Measurements from ENCODE around the gene RETSAT. TPM values are rescaled to one million over a fixed set of nuclear protein-coding genes. Genes with fewer than 3 reads are reported as not detected.

The RETSAT gene
- total RNA-seq, 1 donor from 2014 or later = 34.1 TPM

DNA sequence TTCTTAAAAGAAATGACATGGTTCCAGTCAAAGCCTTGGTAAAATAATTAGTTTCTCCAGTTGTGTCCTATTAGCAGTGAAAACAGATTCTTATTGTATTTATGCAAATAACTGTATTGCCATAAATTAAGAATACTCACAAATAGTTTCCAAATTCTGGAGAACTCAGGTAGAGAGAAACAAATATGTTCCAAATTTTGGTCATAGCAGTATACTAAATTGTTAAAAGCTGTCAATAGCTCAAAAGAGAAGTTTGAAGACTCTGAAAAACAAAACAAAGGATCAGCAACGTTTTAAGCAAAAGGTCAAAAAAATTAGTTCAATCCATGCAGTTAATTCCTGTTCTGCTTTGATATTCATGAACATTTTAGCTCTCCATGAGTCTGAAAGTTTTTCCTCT, 25.7 kb upstream of the RETSAT start:
- H3K27ac Mint-ChIP-seq (ENCODE audit: unreplicated experiment) = no peak overlapping the region
- DNase-seq (ENCODE audit: extremely low spot score, unreplicated experiment) = no peak
- H3K4me1 Mint-ChIP-seq (ENCODE audit: unreplicated experiment) = no peaks in the 10 kb centered on the region
- no peaks in the 10 kb centered on the region for H3K27me3 Mint-ChIP-seq (ENCODE audit: unreplicated experiment)
- TF ChIP-seq, protein P1, sequence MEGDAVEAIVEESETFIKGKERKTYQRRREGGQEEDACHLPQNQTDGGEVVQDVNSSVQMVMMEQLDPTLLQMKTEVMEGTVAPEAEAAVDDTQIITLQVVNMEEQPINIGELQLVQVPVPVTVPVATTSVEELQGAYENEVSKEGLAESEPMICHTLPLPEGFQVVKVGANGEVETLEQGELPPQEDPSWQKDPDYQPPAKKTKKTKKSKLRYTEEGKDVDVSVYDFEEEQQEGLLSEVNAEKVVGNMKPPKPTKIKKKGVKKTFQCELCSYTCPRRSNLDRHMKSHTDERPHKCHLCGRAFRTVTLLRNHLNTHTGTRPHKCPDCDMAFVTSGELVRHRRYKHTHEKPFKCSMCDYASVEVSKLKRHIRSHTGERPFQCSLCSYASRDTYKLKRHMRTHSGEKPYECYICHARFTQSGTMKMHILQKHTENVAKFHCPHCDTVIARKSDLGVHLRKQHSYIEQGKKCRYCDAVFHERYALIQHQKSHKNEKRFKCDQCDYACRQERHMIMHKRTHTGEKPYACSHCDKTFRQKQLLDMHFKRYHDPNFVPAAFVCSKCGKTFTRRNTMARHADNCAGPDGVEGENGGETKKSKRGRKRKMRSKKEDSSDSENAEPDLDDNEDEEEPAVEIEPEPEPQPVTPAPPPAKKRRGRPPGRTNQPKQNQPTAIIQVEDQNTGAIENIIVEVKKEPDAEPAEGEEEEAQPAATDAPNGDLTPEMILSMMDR (IDR thresholded peaks at IDR 0.05) = no peak
- no peaks in the 10 kb centered on the region for H3K9me3 Mint-ChIP-seq (ENCODE audit: unreplicated experiment)
- no peak overlapping the region for H3K4me3 Mint-ChIP-seq (ENCODE audit: unreplicated experiment)
- H3K36me3 Mint-ChIP-seq (ENCODE audit: unreplicated experiment) = peaks cover 45% of the 10 kb centered on the region

DNA sequence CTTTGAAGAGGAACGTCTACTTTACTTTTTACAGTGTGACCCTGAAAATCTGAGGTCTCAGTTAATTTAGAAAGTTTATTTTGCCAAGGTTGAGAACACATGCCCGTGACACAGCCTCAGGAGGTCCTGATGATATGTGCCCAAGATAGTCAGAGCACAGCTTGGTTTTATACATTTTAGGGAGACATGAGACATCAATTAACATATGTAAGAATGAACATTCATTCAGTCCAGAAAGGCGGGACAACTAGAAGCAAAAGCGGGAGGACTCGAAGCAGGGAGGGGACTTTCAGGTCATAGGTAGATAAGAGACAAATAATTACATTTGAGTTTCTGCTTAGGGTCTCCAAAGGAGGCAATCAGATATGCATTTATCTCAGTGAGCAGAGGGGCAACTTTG, 23.9 kb upstream of the RETSAT start:
- H3K9me3 Mint-ChIP-seq (ENCODE audit: unreplicated experiment) = peaks cover 4% of the 10 kb centered on the region
- H3K4me3 Mint-ChIP-seq (ENCODE audit: unreplicated experiment) = no peak overlapping the region
- H3K36me3 Mint-ChIP-seq (ENCODE audit: unreplicated experiment) = peaks cover 46% of the 10 kb centered on the region
- H3K4me1 Mint-ChIP-seq (ENCODE audit: unreplicated experiment) = no peaks in the 10 kb centered on the region
- no peak overlapping the region for H3K27ac Mint-ChIP-seq (ENCODE audit: unreplicated experiment)
- no peak for DNase-seq (ENCODE audit: extremely low spot score, unreplicated experiment)
- no peaks in the 10 kb centered on the region for H3K27me3 Mint-ChIP-seq (ENCODE audit: unreplicated experiment)
- TF ChIP-seq, protein P1 (IDR thresholded peaks at IDR 0.05) = no peak

DNA sequence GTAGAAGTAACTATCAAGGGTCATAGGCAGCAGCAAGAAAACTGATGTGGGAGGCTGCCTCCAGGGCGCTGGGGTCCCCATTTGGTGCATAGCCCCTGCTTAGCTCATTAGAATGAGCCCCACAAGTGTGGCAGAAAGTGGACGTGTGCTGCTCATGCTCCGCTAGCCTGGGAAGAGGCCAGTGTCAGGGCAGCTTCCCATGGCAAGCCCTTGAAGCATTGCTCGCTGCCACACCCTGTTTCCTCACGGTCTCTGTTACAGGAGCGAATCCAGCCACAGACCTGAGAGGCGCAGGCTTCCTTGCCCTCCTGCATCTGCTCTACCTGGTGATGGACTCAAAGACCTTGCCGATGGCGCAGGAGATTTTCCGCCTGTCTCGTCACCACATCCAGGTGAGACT, 22.8 kb upstream of the RETSAT start:
- Mint-ChIP-seq H3K4me3 (ENCODE audit: unreplicated experiment) (no peak overlapping the region), H3K27ac (ENCODE audit: unreplicated experiment) (no peak overlapping the region), H3K4me1 (ENCODE audit: unreplicated experiment) (no peaks in the 10 kb centered on the region), H3K27me3 (ENCODE audit: unreplicated experiment) (no peaks in the 10 kb centered on the region), H3K36me3 (ENCODE audit: unreplicated experiment) (peaks cover 46% of the 10 kb centered on the region), H3K9me3 (ENCODE audit: unreplicated experiment) (peaks cover 4% of the 10 kb centered on the region)
- TF ChIP-seq, protein P1 (IDR thresholded peaks at IDR 0.05) = no peak
- no peak for DNase-seq (ENCODE audit: extremely low spot score, unreplicated experiment)

DNA sequence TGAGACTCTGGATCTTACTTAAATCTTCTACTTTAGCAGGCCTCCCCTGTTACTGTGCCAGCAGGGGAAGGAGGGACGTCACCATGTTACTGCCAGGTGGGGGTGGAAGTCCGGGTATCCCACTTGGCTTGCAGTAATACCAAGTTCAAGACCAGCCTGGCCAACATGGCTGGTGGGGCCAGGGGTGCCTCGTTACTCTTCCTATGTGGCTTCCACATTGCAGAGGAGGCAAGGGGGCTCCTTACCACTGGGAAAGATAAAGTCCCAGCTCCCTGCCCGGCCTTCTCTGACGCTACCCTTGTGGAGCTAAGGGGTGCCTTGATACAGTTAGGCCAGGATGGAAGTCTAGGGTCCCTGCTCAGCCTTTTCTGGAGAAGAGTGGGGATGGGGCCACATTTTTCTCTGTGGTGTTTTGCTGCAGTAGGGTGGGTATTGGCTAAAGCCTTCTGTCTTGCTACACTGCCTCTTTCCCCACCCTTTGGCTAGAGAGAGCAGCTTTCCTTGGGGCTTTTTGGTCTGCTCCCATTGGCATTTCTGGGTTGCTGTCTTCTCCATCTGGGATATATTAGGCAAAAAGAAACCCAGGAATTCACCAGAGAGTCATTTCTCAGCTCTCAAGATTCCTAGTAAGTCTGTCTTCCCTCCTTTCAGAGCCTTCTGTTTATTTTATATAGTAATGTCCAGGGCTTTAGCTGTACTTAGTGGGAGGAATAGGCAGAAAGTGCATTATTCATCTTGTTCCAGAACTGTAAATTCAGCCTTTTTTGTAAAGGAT, 22.1 kb upstream of the RETSAT start:
- peaks cover 4% of the 10 kb centered on the region for H3K9me3 Mint-ChIP-seq (ENCODE audit: unreplicated experiment)
- DNase-seq (ENCODE audit: extremely low spot score, unreplicated experiment) = no peak
- H3K27me3 Mint-ChIP-seq (ENCODE audit: unreplicated experiment) = no peaks in the 10 kb centered on the region
- H3K36me3 Mint-ChIP-seq (ENCODE audit: unreplicated experiment) = peaks cover 46% of the 10 kb centered on the region
- H3K27ac Mint-ChIP-seq (ENCODE audit: unreplicated experiment) = no peak overlapping the region
- H3K4me3 Mint-ChIP-seq (ENCODE audit: unreplicated experiment) = no peak overlapping the region
- H3K4me1 Mint-ChIP-seq (ENCODE audit: unreplicated experiment) = no peaks in the 10 kb centered on the region
- TF ChIP-seq, protein P1 (IDR thresholded peaks at IDR 0.05) = no peak

DNA sequence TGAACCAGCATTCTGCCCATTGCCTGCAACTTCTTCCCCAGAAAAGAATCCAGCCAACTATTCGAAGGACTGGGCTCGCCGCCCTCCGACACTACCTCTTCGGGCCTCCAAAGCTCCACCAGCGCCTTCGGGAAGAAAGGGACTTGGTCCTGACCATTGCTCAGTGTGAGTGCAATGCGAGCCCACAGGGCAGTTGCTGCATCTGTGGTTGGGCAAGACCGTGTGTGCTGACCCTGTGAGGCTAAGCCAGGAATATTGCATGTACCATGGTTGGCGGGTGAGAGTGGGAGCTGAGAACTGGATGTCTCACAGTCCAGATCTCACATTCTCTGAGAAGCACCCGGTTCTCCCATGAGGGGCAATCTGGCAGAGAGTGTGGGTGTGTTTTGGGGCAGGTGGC, 16.7 kb upstream of the RETSAT start:
- Mint-ChIP-seq H3K9me3 (ENCODE audit: unreplicated experiment) (peaks cover 4% of the 10 kb centered on the region), H3K4me3 (ENCODE audit: unreplicated experiment) (no peak overlapping the region), H3K4me1 (ENCODE audit: unreplicated experiment) (no peaks in the 10 kb centered on the region), H3K27ac (ENCODE audit: unreplicated experiment) (no peak overlapping the region), H3K36me3 (ENCODE audit: unreplicated experiment) (peaks cover 16% of the 10 kb centered on the region), H3K27me3 (ENCODE audit: unreplicated experiment) (no peaks in the 10 kb centered on the region)
- TF ChIP-seq, protein P1 (IDR thresholded peaks at IDR 0.05) = no peak
- DNase-seq (ENCODE audit: extremely low spot score, unreplicated experiment) = no peak

Data from osteocyte (in vitro differentiated cells).